HG03064 (cell line): ENCODE results near the gene CDH2.

Experiments
- ATAC-seq: cut with Tn5 transposase; IDR thresholded peaks from one replicate; pipeline ENCODE4 v1.9.1; 2021; ENCODE audit warnings: low read depth; ENCODE audit not compliant: unreplicated experiment

Gene CDH2

DNA sequence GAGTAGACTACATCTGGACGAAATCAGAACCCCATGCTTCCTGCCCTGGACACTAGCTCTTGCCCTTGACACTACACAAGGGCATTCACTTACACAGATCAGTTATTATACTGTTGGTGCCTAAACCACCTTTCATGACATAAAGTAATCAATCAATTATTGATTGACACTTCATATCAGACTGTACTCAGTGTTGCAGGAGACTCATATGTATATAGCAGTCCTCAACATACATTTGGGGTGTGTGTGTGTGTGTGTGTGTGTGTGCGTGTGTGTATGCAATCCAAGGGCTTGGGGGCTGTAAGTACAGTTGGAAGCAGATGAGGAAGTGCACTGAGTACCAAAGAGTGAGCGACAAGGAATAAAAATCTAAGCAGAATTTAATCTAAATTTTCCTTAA is 5.1 kb downstream of the CDH2 start:
- no peak for ATAC-seq

DNA sequence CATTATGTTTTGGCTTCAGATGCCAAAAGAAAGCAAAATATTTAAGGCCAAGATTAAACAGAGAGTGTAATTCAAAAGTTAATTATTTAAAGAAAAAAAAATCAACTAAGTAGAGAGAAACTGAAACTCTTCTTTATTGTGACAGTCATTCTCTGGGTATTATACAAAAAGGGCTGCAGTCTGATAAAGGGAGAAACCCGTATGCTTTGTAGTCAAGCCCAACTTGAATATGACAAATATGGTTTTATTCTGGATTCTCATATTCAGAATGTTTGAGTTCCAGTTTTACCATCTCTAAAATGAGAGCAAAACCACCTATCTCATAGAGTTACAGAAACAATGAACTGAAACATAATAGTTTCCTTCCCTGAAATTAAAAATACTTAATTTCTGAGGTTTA is 8.2 kb downstream of the CDH2 start:
- no peak for ATAC-seq

GRCh38 chr18:28167835-28168349 is 9.0 kb downstream of the CDH2 start:
- no peak for ATAC-seq

DNA sequence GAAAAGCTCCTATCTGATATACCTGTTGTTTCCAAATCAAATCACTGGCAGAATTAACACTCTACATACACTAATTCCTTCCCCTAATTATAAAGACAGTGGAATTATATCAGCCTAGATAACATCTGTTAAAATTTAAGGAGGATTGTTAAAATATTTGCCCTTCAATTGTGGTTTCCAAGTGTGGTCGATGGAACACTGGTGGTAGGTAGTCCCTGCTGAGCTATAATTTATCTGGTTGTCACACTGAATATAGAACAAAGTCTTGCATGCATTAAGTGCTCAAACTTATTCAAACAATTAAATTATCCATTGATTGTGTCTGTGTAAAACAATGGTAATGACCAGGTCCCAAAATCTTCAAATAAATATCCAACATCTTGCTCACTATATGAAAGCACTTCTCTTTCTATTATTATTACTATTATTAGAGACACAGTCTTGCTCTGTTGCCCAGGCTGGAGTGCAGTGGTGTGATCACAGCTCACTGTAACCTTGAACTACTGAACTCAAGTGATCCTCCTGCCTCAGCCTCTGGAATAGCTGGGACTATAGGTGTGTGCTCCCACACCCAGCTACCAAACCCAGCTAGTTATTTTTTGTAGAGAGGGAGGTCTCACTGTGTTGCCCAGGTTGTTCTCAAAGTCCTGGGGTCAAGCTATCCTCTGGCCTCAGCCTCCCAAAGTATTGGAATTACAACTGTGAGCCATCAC is 12.0 kb downstream of the CDH2 start:
- no peak for ATAC-seq

DNA sequence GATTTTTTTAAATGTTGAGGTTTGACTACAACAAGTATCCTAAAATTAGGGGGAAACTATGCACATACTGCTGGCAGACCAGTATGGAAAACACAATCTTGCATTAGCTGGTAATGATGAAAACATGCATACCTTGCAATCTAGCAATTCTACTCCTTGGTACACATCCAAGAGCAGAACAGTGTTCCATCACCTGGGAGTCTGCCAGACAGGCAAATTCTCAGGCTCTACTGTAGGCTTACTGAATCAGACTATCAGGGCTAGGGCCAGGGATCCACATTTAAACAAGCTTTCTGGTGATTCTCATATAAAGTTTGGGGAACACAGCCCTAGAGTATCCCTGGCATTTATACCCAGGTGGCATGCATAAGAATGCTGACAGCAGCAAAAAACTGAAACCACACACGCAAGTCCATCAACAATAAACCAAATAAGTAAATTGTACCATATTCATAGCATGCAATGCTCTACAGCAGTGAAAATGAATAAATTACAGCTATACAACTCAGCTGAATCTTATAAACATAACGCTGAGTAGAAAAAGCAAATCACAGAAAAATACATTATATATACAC is 13.6 kb downstream of the CDH2 start:
- no peak for ATAC-seq

GRCh38 chr18:28161608-28162599 is 15.0 kb downstream of the CDH2 start:
- no peak for ATAC-seq

GRCh38 chr18:28159055-28159454 is 17.9 kb downstream of the CDH2 start:
- ATAC-seq = no peak

DNA sequence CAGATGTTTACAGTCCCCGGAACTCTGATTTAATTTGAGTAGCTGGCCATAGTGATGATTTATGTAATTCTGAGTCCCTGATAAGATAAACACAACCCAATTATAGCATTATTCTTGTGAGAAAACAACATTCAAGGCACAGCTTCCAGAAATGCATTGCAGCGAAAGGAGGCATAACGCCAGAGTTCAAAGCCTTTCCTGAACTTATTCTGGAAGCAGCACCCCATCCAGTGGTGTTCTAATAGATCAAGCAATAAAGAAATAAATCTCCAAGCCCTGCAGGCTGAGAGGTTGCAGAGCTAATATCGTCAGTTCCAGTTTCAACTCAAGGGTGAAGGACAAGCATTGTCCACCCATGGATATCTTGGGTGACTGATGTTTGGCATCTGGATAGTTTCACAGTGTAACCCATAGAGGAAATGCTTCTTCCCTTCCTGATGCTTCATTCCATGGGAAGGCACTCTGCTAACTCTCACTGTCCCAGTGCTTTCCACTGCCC is 18.8 kb downstream of the CDH2 start:
- no peak for ATAC-seq

DNA sequence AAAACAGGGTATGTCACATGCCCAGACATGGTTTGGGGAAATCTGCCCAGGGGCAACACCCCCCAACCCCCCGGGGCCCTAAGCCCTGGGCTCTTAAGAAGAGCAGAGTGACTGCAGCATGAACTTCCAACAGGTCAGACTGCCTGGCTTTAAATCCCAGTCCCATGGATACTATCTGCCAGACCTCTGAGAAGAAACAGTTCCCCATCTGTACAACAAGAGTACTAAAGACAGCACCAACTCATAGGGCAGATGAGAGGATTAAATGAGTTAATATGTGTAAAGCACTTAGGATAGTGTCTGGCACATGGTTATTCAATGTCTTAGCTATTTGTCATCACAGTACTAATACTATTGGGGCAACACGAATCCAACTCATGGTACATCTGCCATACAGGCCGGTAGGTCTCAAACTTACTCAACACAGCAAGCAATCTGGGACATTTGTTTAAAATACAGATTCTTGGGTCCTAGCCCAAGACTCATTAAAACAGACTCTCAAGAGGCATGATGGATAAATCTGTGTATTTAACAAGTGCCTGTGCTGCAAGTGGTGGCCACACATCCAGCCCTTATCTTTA is 23.4 kb downstream of the CDH2 start:
- no peak for ATAC-seq

DNA sequence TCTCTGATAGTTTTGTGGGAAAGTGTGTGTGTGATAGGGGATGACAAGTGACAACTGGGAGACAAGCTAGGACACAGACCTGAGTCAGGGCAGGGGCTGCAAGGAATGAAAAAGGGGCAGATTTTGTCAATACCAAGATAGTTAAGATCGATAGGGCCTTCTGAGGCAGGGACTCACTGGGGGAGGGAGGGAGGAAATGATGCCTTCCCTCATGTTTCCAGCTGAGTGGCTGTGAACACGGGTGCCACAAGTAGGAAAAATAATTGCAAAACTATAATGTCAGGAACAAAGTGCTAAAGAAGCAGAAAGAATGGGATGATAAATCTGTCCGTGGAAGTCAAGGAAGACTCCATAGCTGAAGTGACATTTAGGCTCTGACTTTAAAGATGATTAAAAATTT is 24.2 kb downstream of the CDH2 start:
- no peak for ATAC-seq

DNA sequence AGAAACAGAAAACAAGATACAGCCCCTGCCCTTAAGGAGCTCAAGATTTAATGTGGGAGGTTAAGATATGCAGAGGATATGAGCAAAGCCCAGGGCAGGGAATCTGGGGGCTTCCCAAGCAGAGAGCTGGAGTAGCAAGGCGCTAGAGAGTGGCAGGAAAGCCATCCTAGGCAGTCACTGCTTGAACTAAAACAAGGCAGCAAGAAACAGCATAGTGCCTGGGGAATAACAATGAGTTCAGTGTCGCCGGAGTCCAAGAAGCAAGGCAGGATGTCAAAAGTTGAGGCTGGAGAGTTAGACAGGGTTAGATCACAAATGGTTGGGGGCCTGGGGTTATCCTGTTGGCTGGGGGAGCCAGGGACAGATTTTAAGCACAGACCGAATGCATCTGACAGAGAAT is 24.6 kb downstream of the CDH2 start:
- ATAC-seq = no peak

DNA sequence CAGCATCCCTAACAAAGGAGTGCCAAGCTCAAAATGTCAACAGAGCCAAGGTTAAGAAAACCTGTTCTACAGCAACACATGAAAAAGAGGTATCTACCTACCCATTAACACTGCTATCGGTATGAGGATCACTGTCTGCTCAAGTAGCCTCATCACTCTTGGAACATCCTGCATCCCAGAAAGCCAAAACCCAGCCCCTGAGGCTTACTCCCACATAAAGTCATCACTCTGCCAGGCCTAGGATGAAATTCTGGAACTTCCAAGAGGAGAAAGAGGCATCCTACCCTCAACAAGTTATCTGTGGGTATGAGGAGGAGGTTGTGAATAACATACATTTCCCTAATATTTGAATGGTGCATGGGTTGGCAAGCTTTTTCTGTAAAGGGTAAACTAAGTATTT is 25.5 kb downstream of the CDH2 start:
- ATAC-seq = no peak

DNA sequence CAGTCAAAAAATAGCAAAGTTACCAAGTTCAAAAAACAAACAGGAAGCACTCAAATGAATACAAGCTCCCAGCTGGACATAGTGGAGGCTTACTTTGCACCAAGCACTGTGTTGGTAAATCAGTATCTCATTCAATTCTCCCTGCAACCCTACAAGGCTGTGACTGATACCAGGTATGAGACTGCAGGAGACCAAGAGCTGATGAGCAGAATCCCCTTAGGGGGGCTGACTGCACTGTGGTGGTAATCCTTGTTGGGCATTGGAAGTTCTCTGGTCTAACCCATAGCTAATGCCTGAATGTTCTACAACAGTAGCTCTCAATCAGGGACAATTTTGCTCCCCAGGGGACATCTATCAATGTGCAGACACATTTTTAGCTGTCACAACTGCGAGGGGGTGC is 26.0 kb downstream of the CDH2 start:
- ATAC-seq = no peak

- ATAC-seq = no peak
These were observed 27.0 kb downstream of the CDH2 start for GRCh38 chr18:28149810-28150420.

- no peak for ATAC-seq
These were observed 29.2 kb downstream of the CDH2 start for GRCh38 chr18:28147674-28148171.

- ATAC-seq = no peak
These were observed 33.2 kb downstream of the CDH2 start for GRCh38 chr18:28143725-28144124.

DNA sequence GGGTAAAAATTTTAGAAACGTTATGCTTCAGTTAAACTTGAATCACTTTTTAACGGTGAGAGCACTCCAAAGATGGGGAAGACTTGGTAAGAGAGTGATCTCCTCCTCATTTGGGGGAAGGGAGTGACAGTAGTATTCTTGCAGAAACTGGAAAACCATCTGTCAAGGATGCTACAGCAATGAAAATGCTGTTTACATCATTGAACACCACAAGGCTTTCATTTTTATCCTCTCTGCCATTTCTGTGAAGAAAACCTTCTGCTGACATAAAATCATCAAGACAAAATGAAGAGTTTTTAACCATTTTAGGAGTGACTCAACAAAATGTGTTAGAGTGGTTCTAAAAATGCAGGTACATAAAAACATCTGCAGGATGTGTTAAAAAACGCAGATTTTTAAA is 38.1 kb downstream of the CDH2 start:
- no peak for ATAC-seq

DNA sequence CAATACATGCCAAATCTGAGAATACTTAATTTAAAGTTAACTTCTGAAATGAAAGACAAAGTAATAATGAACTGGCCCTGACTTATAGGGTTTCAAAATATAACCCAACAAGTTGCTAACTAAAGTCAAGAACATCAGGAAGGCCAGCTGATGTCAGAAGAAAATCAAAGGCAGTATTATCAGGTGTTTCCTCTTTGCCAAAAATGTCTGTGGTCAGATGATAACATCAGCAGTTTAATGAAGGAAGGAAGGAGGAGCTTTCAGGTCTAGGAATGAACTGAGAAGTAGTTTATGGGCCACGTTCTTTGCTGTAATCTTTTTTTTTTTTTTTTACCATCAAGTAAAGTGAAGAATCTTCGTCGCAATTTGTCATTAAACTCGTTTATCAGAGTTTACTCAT is 40.9 kb downstream of the CDH2 start:
- ATAC-seq = no peak

DNA sequence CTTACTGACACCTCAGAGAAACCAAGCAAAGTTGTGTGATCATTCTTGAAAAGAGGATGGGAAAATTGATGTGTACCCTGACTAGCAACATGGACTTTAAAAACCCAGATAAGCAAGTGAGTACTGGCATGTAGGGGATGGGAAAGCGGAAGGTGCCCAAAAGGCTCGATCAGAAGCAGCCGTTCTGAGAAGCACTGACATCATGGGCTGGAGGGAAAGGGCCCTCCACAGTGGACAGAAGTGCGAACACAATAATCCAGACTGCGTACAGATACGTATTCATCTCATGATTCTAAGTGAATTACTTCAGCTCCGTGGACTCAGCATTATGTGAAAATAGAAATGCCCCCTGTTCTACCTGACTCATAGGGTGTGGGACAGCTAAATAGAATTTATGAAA is 42.2 kb downstream of the CDH2 start:
- ATAC-seq = no peak

DNA sequence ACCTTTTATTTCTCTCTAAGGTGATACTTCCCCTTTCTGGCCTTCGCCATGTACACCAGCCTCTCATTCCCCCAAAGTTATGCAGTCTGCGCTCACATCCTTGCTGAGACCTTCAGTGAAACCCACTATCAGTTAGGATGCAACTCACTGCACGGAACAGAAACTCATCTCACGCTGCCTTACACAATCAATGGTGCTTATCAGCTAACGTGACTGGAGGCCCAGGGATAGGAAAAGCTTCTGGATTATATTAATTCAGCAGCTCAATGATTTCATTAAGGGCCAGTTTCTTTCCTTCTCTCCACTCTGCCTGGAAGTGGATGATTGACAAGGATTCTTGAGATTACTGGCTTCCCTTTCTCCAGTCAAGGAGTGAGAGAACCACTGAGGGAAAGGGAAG is 44.8 kb downstream of the CDH2 start:
- ATAC-seq = no peak
